Measurements from ENCODE around the gene AEBP1. TPM values are rescaled to one million over a fixed set of nuclear protein-coding genes. Genes with fewer than 3 reads are reported as not detected.
"Not testable (repeated sequence)": the region's sequence is repeated elsewhere in the genome, so short reads cannot be mapped to it uniquely, and the experiment has no call there.

Gene AEBP1
- total RNA-seq, 1 donor from 2014 or later, result 65.0 TPM

DNA sequence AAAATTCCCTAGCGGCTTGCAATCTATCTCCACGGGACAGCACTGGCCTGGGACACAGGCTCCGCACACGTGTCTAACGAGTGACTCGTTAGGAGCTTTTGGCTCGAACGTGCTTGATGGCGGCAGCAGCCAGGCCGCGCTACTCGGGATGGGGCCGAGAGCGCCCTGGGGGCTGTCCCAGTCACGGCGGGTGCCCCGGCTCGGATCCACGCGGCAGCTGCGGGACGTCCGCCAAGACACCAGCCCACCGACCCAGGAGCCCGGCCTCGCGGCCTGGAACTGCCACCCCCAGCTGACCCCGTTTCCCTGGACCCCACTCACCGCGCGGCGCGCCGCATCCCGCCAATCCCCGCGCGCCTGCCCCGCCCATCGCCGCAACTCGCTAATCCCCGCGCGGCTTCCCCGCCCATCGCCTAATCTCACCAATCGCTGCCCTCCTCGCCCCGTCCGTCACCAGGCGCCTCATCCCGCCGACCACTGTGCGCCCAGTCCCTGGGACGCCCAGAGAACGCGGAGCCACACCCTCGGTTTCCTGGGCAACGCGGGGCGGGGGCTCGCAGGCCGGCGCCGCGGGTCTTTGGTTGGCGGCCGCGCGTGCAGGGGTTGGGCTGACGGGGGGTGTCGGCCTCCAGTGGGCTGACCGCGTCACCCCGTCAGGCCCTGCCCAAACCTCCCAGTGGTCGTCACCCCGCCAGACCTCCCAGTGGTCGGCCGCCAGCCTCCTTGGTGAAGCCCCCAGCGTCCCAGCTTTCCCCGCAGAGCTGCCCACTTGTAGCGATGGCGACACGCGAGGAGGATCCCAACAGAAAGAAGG, 19.3 kb downstream of the AEBP1 start, which contains the start of gene POLD2:
POLD2 (minus strand) TSS at position 359 of the 814 bp plus-strand sequence. CDS start 1,495 bp downstream, outside the sequence.
- no peaks in the 10 kb centered on the region for H3K27me3 ChIP-seq (ENCODE audit: insufficient read depth, low read length)
- peak within 1 kb of the TSS; percentile 72 for H3K27ac ChIP-seq (ENCODE audit: low read depth, low read length)
- H2AFZ ChIP-seq (ENCODE audit: low read depth, low read length), result peak within 1 kb of the TSS; percentile 89
- H3K79me2 ChIP-seq (ENCODE audit: insufficient read depth, low read length), result peaks cover 35% of the 10 kb centered on the region
- Mint-ChIP-seq H3K4me3 (ENCODE audit: unreplicated experiment) (peak within 1 kb of the TSS; percentile 84), H3K27me3 (ENCODE audit: low read depth, unreplicated experiment) (peaks cover 3% of the 10 kb centered on the region), H3K27ac (ENCODE audit: unreplicated experiment) (peak within 1 kb of the TSS; percentile 89), H3K9me3 (ENCODE audit: unreplicated experiment) (peaks cover 18% of the 10 kb centered on the region), H3K4me1 (ENCODE audit: low read depth, unreplicated experiment) (peaks cover 8% of the 10 kb centered on the region), H3K36me3 (ENCODE audit: low read depth, unreplicated experiment) (peaks cover 14% of the 10 kb centered on the region)
- peak within 1 kb of the TSS; percentile 62 for H3K4me3 ChIP-seq (ENCODE audit: insufficient read depth, low read depth, low read length)
- TF ChIP-seq, protein P1, sequence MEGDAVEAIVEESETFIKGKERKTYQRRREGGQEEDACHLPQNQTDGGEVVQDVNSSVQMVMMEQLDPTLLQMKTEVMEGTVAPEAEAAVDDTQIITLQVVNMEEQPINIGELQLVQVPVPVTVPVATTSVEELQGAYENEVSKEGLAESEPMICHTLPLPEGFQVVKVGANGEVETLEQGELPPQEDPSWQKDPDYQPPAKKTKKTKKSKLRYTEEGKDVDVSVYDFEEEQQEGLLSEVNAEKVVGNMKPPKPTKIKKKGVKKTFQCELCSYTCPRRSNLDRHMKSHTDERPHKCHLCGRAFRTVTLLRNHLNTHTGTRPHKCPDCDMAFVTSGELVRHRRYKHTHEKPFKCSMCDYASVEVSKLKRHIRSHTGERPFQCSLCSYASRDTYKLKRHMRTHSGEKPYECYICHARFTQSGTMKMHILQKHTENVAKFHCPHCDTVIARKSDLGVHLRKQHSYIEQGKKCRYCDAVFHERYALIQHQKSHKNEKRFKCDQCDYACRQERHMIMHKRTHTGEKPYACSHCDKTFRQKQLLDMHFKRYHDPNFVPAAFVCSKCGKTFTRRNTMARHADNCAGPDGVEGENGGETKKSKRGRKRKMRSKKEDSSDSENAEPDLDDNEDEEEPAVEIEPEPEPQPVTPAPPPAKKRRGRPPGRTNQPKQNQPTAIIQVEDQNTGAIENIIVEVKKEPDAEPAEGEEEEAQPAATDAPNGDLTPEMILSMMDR (IDR thresholded peaks at IDR 0.05; ENCODE audit: insufficient read depth, low read depth, low read length), result no peak
- no peak for TF ChIP-seq EZH2 (IDR thresholded peaks at IDR 0.05; ENCODE audit: insufficient read depth, low read length)
- DNase-seq (ENCODE audit: low read depth), result peak; percentile 90
- H3K9ac ChIP-seq (ENCODE audit: low read length), result peak within 1 kb of the TSS; percentile 81
- no peaks in the 10 kb centered on the region for H3K9me3 ChIP-seq (ENCODE audit: insufficient read depth, low read depth, low read length)
- H3K36me3 ChIP-seq (ENCODE audit: insufficient read depth, low read length), result peaks cover 14% of the 10 kb centered on the region
- H3K4me1 ChIP-seq (ENCODE audit: insufficient read depth, low read length), result peaks cover 12% of the 10 kb centered on the region
- no peak for FAIRE-seq
- H4K20me1 ChIP-seq (ENCODE audit: insufficient read depth, low read length), result peaks cover 8% of the 10 kb centered on the region
- H3K4me2 ChIP-seq (ENCODE audit: low read length), result peak within 1 kb of the TSS; percentile 93

DNA sequence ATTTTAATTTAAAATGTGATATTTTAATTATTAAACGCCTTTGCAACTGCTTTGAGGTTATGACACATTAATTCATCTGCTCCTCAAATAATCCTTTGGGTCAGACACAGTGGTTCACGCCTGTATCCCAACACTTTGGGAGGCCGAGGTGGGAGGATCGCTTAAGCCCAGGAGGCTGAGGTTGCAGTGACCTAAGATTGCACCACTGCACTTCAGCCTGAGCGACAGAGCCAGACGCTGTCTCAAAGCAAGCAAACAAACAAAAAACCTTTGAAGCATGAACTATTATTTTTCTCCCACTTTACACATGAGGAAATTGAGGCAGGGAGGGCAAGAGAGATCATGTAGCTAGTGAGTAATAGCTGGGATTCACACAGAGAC, 20.7 kb downstream of the AEBP1 start:
- Mint-ChIP-seq H3K9me3 (ENCODE audit: unreplicated experiment) (peaks cover 18% of the 10 kb centered on the region), H3K27me3 (ENCODE audit: low read depth, unreplicated experiment) (peaks cover 3% of the 10 kb centered on the region), H3K4me3 (ENCODE audit: unreplicated experiment) (peak overlapping the region; percentile 5), H3K4me1 (ENCODE audit: low read depth, unreplicated experiment) (peaks cover 8% of the 10 kb centered on the region), H3K36me3 (ENCODE audit: low read depth, unreplicated experiment) (peaks cover 8% of the 10 kb centered on the region), H3K27ac (ENCODE audit: unreplicated experiment) (peak overlapping the region; percentile 47)
- H3K9me3 ChIP-seq (ENCODE audit: insufficient read depth, low read depth, low read length), result no peaks in the 10 kb centered on the region
- H3K4me2 ChIP-seq (ENCODE audit: low read length), result no peak overlapping the region
- FAIRE-seq, result no peak
- no peak overlapping the region for H3K9ac ChIP-seq (ENCODE audit: low read length)
- peaks cover 12% of the 10 kb centered on the region for H3K4me1 ChIP-seq (ENCODE audit: insufficient read depth, low read length)
- no peak overlapping the region for H2AFZ ChIP-seq (ENCODE audit: low read depth, low read length)
- TF ChIP-seq, protein P1 (IDR thresholded peaks at IDR 0.05; ENCODE audit: insufficient read depth, low read depth, low read length), result no peak
- no peak for TF ChIP-seq EZH2 (IDR thresholded peaks at IDR 0.05; ENCODE audit: insufficient read depth, low read length)
- H3K79me2 ChIP-seq (ENCODE audit: insufficient read depth, low read length), result peaks cover 26% of the 10 kb centered on the region
- H3K27me3 ChIP-seq (ENCODE audit: insufficient read depth, low read length), result no peaks in the 10 kb centered on the region
- H3K4me3 ChIP-seq (ENCODE audit: insufficient read depth, low read depth, low read length), result no peak overlapping the region
- no peak overlapping the region for H3K27ac ChIP-seq (ENCODE audit: low read depth, low read length)
- peaks cover 9% of the 10 kb centered on the region for H3K36me3 ChIP-seq (ENCODE audit: insufficient read depth, low read length)
- no peak for DNase-seq (ENCODE audit: low read depth)
- H4K20me1 ChIP-seq (ENCODE audit: insufficient read depth, low read length), result peaks cover 5% of the 10 kb centered on the region

DNA sequence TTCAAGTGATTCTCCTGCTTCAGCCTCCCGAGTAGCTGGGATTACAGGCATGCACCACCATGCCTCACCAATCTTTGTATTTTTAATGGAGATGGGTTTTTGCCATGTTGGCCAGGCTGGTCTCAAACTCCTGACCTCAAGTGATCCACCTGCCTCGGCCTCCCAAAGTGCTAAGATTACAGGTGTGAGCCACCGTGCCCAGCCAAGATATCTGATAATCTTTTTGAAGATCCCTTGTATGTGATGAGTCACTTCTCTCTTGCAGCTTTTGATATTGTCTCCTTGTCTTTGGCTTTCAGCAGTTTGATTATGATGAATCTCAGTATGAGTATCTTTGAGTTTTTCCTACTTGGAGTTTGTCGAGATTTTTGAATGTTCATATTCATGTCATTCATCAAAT, 22.4 kb downstream of the AEBP1 start:
- H3K9ac ChIP-seq (ENCODE audit: low read length); H3K27ac ChIP-seq (ENCODE audit: low read depth, low read length); H3K4me2 ChIP-seq (ENCODE audit: low read length); H3K4me3 Mint-ChIP-seq (ENCODE audit: unreplicated experiment); FAIRE-seq; H3K27me3 Mint-ChIP-seq (ENCODE audit: low read depth, unreplicated experiment); H4K20me1 ChIP-seq (ENCODE audit: insufficient read depth, low read length); H2AFZ ChIP-seq (ENCODE audit: low read depth, low read length); H3K27ac Mint-ChIP-seq (ENCODE audit: unreplicated experiment); DNase-seq (ENCODE audit: low read depth); H3K36me3 Mint-ChIP-seq (ENCODE audit: low read depth, unreplicated experiment); H3K4me3 ChIP-seq (ENCODE audit: insufficient read depth, low read depth, low read length); H3K9me3 ChIP-seq (ENCODE audit: insufficient read depth, low read depth, low read length); H3K27me3 ChIP-seq (ENCODE audit: insufficient read depth, low read length); H3K36me3 ChIP-seq (ENCODE audit: insufficient read depth, low read length): not testable (repeated sequence)
- Histone ChIP-seq H3K79me2 (ENCODE audit: insufficient read depth, low read length) (peaks cover 13% of the 10 kb centered on the region), H3K4me1 (ENCODE audit: insufficient read depth, low read length) (peaks cover 12% of the 10 kb centered on the region)
- peaks cover 18% of the 10 kb centered on the region for H3K9me3 Mint-ChIP-seq (ENCODE audit: unreplicated experiment)
- peaks cover 14% of the 10 kb centered on the region for H3K4me1 Mint-ChIP-seq (ENCODE audit: low read depth, unreplicated experiment)

Measured in astrocyte (in vitro differentiated cells and primary cell).